ENCODE data around the gene TFAP2B.

The TFAP2B gene

DNA sequence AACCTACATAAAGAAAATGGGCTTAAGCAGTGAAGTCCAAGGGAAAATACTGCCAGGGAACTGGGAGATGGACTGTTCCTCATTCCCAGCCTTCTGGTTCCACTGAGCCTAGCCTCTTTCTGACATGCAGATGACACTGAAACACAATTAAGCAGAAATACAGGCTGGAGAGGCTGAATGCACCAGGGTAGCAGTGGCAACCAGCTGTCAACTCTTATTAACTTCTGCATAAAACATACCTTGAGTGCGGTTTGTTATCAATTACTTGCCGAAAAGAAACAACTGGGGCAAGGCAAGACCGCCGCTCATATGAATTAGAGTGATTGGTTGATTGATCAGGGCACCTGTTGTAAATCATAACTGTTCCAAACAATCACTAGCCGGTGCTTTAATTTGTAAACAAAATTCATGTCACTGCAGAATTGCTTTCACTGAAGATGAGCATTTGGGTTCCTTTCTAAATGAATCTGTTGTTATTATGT, 16.3 kb downstream of the TFAP2B start:
- peaks cover 76 to 92% of the 10 kb centered on the region in 2 experiments for H3K27me3 ChIP-seq (ENCODE audit: control insufficient read depth in 1 of 2, insufficient read depth in 1 of 2, low read length in 2 of 2)
- WGBS, result 75% methylated on average over 5 of the region's 5 CpGs
- H3K36me3 ChIP-seq (ENCODE audit: control insufficient read depth in 1 of 2, insufficient read depth in 2 of 2, low read depth in 1 of 2, low read length in 2 of 2), result no peaks in the 10 kb centered on the region
- no peak overlapping the region for H3K18ac ChIP-seq (ENCODE audit: low read depth in 1 of 2, low read length in 2 of 2)
- no peak for DNase-seq
- no peak overlapping the region for H3K4me3 ChIP-seq (ENCODE audit: insufficient read depth in 1 of 2, low read depth in 1 of 2, low read length in 2 of 2)
- H2BK12ac ChIP-seq (ENCODE audit: low read length in 2 of 2), result no peak overlapping the region
- no peak overlapping the region for H4K91ac ChIP-seq (ENCODE audit: low read length)
- H2AFZ ChIP-seq (ENCODE audit: low read depth, low read length), result no peak overlapping the region
- no peaks in the 10 kb centered on the region for H3K79me1 ChIP-seq (replicated peaks; ENCODE audit: low read length, poor library complexity, severe bottlenecking)
- H2BK120ac ChIP-seq (ENCODE audit: low read depth, low read length), result no peak overlapping the region
- H3K4me2 ChIP-seq (ENCODE audit: low read length, poor library complexity, severe bottlenecking), result no peak overlapping the region
- no peak overlapping the region for H2AK5ac ChIP-seq (ENCODE audit: low read length, severe bottlenecking)
- H4K8ac ChIP-seq (ENCODE audit: low read length), result no peak overlapping the region
- no peaks in the 10 kb centered on the region for H3K9me3 ChIP-seq (ENCODE audit: control insufficient read depth, low read length)
- no peak overlapping the region for H2BK15ac ChIP-seq (ENCODE audit: low read depth, poor library complexity, severe bottlenecking)
- no peak overlapping the region for H3K27ac ChIP-seq (ENCODE audit: low read length, poor library complexity, severe bottlenecking)
- H3K4me1 ChIP-seq (ENCODE audit: control insufficient read depth, insufficient read depth, low read depth, low read length), result peaks cover 5% of the 10 kb centered on the region
- no peak overlapping the region for H2BK5ac ChIP-seq (ENCODE audit: low read depth, low read length, poor library complexity, severe bottlenecking)
- H3K4ac ChIP-seq (ENCODE audit: low read depth in 1 of 2, low read length in 2 of 2), result no peak overlapping the region
- no peak overlapping the region for H3K9ac ChIP-seq (ENCODE audit: low read length)
- no peak overlapping the region for H3K23ac ChIP-seq (ENCODE audit: low read length in 2 of 2)
- no peak overlapping the region for H3K14ac ChIP-seq (ENCODE audit: low read length in 2 of 2)

DNA sequence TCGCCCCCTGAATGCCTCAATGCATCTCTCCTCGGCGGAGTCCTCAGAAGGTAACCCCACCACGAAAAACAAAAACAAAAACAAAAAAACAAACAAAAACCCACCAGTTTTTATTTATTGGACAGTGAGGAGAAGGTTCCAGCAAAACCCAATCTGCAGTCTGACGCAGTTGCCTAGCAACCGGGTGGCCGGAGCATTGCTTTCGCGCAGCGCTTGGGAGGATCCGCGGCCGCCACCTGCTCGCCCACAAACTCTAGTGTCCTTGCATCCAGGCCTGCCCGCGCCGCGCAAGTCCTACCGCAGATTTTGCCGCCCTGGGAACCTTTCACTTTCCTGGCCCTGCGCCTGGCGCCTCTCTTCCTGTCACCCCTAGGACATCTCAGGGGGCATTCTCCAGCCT, 17.6 kb downstream of the TFAP2B start:
- no peak overlapping the region for H2BK15ac ChIP-seq (ENCODE audit: low read depth, poor library complexity, severe bottlenecking)
- H3K23ac ChIP-seq (ENCODE audit: low read length in 2 of 2), result no peak overlapping the region
- 11% methylated on average over 18 of the region's 22 CpGs for WGBS
- H3K18ac ChIP-seq (ENCODE audit: low read depth in 1 of 2, low read length in 2 of 2), result no peak overlapping the region
- no peak overlapping the region for H2BK12ac ChIP-seq (ENCODE audit: low read length in 2 of 2)
- H2AFZ ChIP-seq (ENCODE audit: low read depth, low read length), result no peak overlapping the region
- no peak for DNase-seq
- no peak overlapping the region for H3K4me3 ChIP-seq (ENCODE audit: insufficient read depth in 1 of 2, low read depth in 1 of 2, low read length in 2 of 2)
- peak overlapping the region; percentile 43 for H3K4me2 ChIP-seq (ENCODE audit: low read length, poor library complexity, severe bottlenecking)
- peaks cover 5% of the 10 kb centered on the region for H3K4me1 ChIP-seq (ENCODE audit: control insufficient read depth, insufficient read depth, low read depth, low read length)
- no peak overlapping the region for H2AK5ac ChIP-seq (ENCODE audit: low read length, severe bottlenecking)
- no peaks in the 10 kb centered on the region for H3K79me1 ChIP-seq (replicated peaks; ENCODE audit: low read length, poor library complexity, severe bottlenecking)
- no peaks in the 10 kb centered on the region for H3K36me3 ChIP-seq (ENCODE audit: control insufficient read depth in 1 of 2, insufficient read depth in 2 of 2, low read depth in 1 of 2, low read length in 2 of 2)
- H3K27ac ChIP-seq (ENCODE audit: low read length, poor library complexity, severe bottlenecking), result no peak overlapping the region
- no peak overlapping the region for H2BK120ac ChIP-seq (ENCODE audit: low read depth, low read length)
- no peak overlapping the region for H3K14ac ChIP-seq (ENCODE audit: low read length in 2 of 2)
- H3K9me3 ChIP-seq (ENCODE audit: control insufficient read depth, low read length), result no peaks in the 10 kb centered on the region
- H4K8ac ChIP-seq (ENCODE audit: low read length), result no peak overlapping the region
- H3K4ac ChIP-seq (ENCODE audit: low read depth in 1 of 2, low read length in 2 of 2), result no peak overlapping the region
- no peak overlapping the region for H3K9ac ChIP-seq (ENCODE audit: low read length)
- H2BK5ac ChIP-seq (ENCODE audit: low read depth, low read length, poor library complexity, severe bottlenecking), result no peak overlapping the region
- peaks cover 82 to 94% of the 10 kb centered on the region in 2 experiments for H3K27me3 ChIP-seq (ENCODE audit: control insufficient read depth in 1 of 2, insufficient read depth in 1 of 2, low read length in 2 of 2)
- no peak overlapping the region for H4K91ac ChIP-seq (ENCODE audit: low read length)

DNA sequence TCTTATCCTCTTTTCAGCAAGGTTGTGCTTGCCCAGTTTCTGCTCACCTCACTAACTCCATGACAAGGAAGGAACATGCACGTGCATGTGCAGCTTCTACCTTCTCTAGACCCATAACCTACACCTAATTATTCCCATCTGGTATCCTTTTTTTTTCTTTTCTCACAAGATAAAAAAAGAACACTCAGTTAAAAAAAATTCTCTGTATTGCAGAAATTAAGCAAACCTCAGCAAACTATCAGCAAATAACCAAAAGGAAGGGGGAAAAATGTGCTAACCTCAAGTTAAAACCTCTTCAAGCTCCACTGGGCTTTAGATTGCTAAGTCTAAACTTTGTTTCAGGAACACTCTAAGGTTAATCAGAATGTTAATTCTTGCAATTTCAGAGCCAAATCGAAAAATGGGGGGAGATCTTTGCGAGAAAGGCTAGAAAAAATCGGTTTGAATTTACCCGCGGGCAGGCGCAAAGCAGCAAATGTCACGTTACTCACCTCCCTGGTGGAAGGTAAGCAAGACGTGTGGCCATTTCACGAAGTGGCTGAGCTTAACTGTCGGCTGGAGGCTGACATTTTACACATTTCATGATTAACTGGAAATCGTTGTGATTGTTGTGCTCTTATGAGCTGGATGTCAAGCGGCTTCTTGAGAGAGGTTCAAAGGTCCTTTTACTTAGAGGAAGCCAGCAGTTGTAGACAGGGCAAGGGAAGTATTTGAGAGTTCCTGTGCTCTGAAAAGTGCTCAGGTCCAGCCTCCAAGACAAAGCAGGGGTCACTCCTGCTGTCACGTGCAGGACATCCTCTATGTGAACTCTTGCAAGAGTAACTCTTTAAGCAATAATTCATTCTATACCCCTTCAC, 19.1 kb downstream of the TFAP2B start:
- H2BK12ac ChIP-seq (ENCODE audit: low read length in 2 of 2), result no peak overlapping the region

DNA sequence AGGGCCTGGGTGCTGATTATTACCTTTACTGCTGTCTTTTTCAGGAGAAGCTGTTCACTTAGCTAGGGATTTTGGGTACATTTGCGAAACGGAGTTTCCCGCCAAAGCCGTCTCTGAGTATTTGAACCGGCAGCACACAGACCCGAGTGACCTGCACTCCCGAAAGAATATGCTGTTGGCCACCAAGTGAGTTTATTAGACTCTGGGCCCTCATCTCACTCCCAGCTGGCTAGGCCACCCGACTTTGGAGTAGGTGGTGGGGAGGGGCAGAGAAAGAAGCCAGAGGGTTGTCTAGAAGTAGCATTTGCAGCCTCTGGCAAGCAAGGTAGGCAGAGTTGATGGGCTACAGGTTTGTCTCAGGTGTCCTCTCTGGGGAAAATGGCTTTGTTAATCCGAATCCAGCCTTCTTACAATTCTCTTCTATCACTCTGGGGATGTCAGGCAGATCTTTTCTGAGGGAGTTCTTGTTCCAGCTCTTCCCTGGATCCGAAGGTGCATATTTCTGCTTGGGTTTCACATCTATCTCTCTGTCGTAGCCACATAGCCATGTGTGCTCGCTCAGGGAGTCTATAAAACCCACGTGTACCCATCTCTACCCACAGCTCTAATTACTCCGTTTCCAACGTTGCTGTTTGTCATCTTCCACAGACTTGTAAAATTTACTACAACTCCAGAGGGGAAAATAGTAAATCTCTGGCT, 21.6 kb downstream of the TFAP2B start:
- Histone ChIP-seq H2BK5ac (ENCODE audit: low read depth, low read length, poor library complexity, severe bottlenecking) (no peak overlapping the region), H3K23ac (ENCODE audit: low read length in 2 of 2) (no peak overlapping the region), H3K27me3 (ENCODE audit: control insufficient read depth in 1 of 2, insufficient read depth in 1 of 2, low read length in 2 of 2) (peaks cover 98 to 100% of the 10 kb centered on the region in 2 experiments), H3K4ac (ENCODE audit: low read depth in 1 of 2, low read length in 2 of 2) (no peak overlapping the region), H2BK15ac (ENCODE audit: low read depth, poor library complexity, severe bottlenecking) (no peak overlapping the region), H4K8ac (ENCODE audit: low read length) (no peak overlapping the region), H3K4me1 (ENCODE audit: control insufficient read depth, insufficient read depth, low read depth, low read length) (peaks cover 14% of the 10 kb centered on the region), H3K18ac (ENCODE audit: low read depth in 1 of 2, low read length in 2 of 2) (no peak overlapping the region), H3K4me3 (ENCODE audit: insufficient read depth in 1 of 2, low read depth in 1 of 2, low read length in 2 of 2) (no peak overlapping the region), H3K36me3 (ENCODE audit: control insufficient read depth in 1 of 2, insufficient read depth in 2 of 2, low read depth in 1 of 2, low read length in 2 of 2) (no peaks in the 10 kb centered on the region), H3K79me1 (replicated peaks; ENCODE audit: low read length, poor library complexity, severe bottlenecking) (no peaks in the 10 kb centered on the region), H3K9ac (ENCODE audit: low read length) (no peak overlapping the region), H2AFZ (ENCODE audit: low read depth, low read length) (no peak overlapping the region), H3K27ac (ENCODE audit: low read length, poor library complexity, severe bottlenecking) (no peak overlapping the region), H3K4me2 (ENCODE audit: low read length, poor library complexity, severe bottlenecking) (no peak overlapping the region), H3K9me3 (ENCODE audit: control insufficient read depth, low read length) (no peaks in the 10 kb centered on the region), H2AK5ac (ENCODE audit: low read length, severe bottlenecking) (no peak overlapping the region), H3K14ac (ENCODE audit: low read length in 2 of 2) (no peak overlapping the region), H4K91ac (ENCODE audit: low read length) (no peak overlapping the region), H2BK120ac (ENCODE audit: low read depth, low read length) (no peak overlapping the region), H2BK12ac (ENCODE audit: low read length in 2 of 2) (no peak overlapping the region)
- DNase-seq, result no peak
- 5% methylated on average over 14 of the region's 15 CpGs for WGBS

More for the DNA sequence above, 19.1 kb downstream of the TFAP2B start:
- no peak overlapping the region for H3K27ac ChIP-seq (ENCODE audit: low read length, poor library complexity, severe bottlenecking)
- H3K9ac ChIP-seq (ENCODE audit: low read length), result no peak overlapping the region
- H3K23ac ChIP-seq (ENCODE audit: low read length in 2 of 2), result no peak overlapping the region
- H4K91ac ChIP-seq (ENCODE audit: low read length), result no peak overlapping the region
- no peaks in the 10 kb centered on the region for H3K36me3 ChIP-seq (ENCODE audit: control insufficient read depth in 1 of 2, insufficient read depth in 2 of 2, low read depth in 1 of 2, low read length in 2 of 2)
- no peak overlapping the region for H2BK15ac ChIP-seq (ENCODE audit: low read depth, poor library complexity, severe bottlenecking)
- H3K4ac ChIP-seq (ENCODE audit: low read depth in 1 of 2, low read length in 2 of 2), result no peak overlapping the region
- no peaks in the 10 kb centered on the region for H3K9me3 ChIP-seq (ENCODE audit: control insufficient read depth, low read length)
- no peak overlapping the region for H2AK5ac ChIP-seq (ENCODE audit: low read length, severe bottlenecking)
- H3K14ac ChIP-seq (ENCODE audit: low read length in 2 of 2), result no peak overlapping the region
- H2BK5ac ChIP-seq (ENCODE audit: low read depth, low read length, poor library complexity, severe bottlenecking), result no peak overlapping the region
- H2AFZ ChIP-seq (ENCODE audit: low read depth, low read length), result no peak overlapping the region
- no peak for DNase-seq
- H3K79me1 ChIP-seq (replicated peaks; ENCODE audit: low read length, poor library complexity, severe bottlenecking), result no peaks in the 10 kb centered on the region
- no peak overlapping the region for H3K4me2 ChIP-seq (ENCODE audit: low read length, poor library complexity, severe bottlenecking)
- no peak overlapping the region for H4K8ac ChIP-seq (ENCODE audit: low read length)
- peaks cover 7% of the 10 kb centered on the region for H3K4me1 ChIP-seq (ENCODE audit: control insufficient read depth, insufficient read depth, low read depth, low read length)
- H3K4me3 ChIP-seq (ENCODE audit: insufficient read depth in 1 of 2, low read depth in 1 of 2, low read length in 2 of 2), result no peak overlapping the region
- 3% methylated on average over 14 of the region's 14 CpGs for WGBS
- peaks cover 85 to 96% of the 10 kb centered on the region in 2 experiments for H3K27me3 ChIP-seq (ENCODE audit: control insufficient read depth in 1 of 2, insufficient read depth in 1 of 2, low read length in 2 of 2)
- H3K18ac ChIP-seq (ENCODE audit: low read depth in 1 of 2, low read length in 2 of 2), result no peak overlapping the region
- no peak overlapping the region for H2BK120ac ChIP-seq (ENCODE audit: low read depth, low read length)
